HepG2 (cell line): ENCODE data around the gene GJC1. TPM values are rescaled to one million over a fixed set of nuclear protein-coding genes. Genes with fewer than 3 reads are reported as not detected.

Source experiments
- ASH2L ChIP-seq: fragments of 300-600, 200-600 bp; sonication (generic); IDR thresholded peaks from 2 replicates; pipeline ENCODE4 v1.7.0; 2017; ENCODE audit warnings: low read depth, mild to moderate bottlenecking, moderate library complexity, mixed read lengths, low read length; ENCODE audit not compliant: insufficient read length
- CCDC6 ChIP-seq: sonication (generic); formaldehyde crosslinking; IDR thresholded peaks from 2 replicates; pipeline ENCODE4 v1.8.1; 2022; ENCODE audit warnings: mild to moderate bottlenecking, missing genetic modification reagents, moderate library complexity
- DNMT3B ChIP-seq: conservative IDR thresholded peaks from 2 replicates; pipeline ENCODE4 v1.6.1; 2016; ENCODE audit warnings: missing biosample characterization, control low read depth
- DZIP1 ChIP-seq: sonication (generic); formaldehyde crosslinking; IDR thresholded peaks from 2 replicates; pipeline ENCODE4 v1.5.0; 2020; ENCODE audit warnings: mild to moderate bottlenecking, missing genetic modification reagents
- EED ChIP-seq: sonication (generic); formaldehyde crosslinking; IDR thresholded peaks from 2 replicates; pipeline ENCODE4 v1.5.0; 2020; ENCODE audit warnings: mild to moderate bottlenecking, missing genetic modification reagents
- ELF3 ChIP-seq: IDR thresholded peaks from 2 replicates; pipeline ENCODE4 v1.6.1; 2016; ENCODE audit warnings: missing genetic modification reagents, missing compliant biosample characterization
- EZH2 ChIP-seq: conservative IDR thresholded peaks from 2 replicates; pipeline ENCODE4 v1.6.1; 2012; ENCODE audit warnings: mild to moderate bottlenecking, low read depth, low read length, moderate library complexity
- GPN1 ChIP-seq: sonication (generic); formaldehyde crosslinking; IDR thresholded peaks from 2 replicates; pipeline ENCODE4 v1.5.1; 2020; ENCODE audit warnings: missing genetic modification reagents, borderline replicate concordance
- HBP1 ChIP-seq: IDR thresholded peaks from 2 replicates; pipeline ENCODE4 v1.6.1; 2016; ENCODE audit warnings: low read depth, control low read depth
- HNRNPK ChIP-seq: fragments of 200-400 bp; formaldehyde crosslinking; IDR thresholded peaks from 2 replicates; pipeline ENCODE4 v1.6.1; 2018; ENCODE audit warnings: low read length, low read depth, moderate library complexity, mild to moderate bottlenecking; ENCODE audit not compliant: poor library complexity, severe bottlenecking
- MATR3 ChIP-seq: sonication (generic); formaldehyde crosslinking; IDR thresholded peaks from 2 replicates; pipeline ENCODE4 v1.4.0; 2020; ENCODE audit warnings: missing genetic modification reagents
- PRMT3 ChIP-seq: sonication (generic); formaldehyde crosslinking; IDR thresholded peaks from 2 replicates; pipeline ENCODE4 v1.8.1; 2022; ENCODE audit warnings: low read depth, mild to moderate bottlenecking, moderate library complexity, missing genetic modification reagents, borderline replicate concordance
- RARG ChIP-seq: sonication (generic); formaldehyde crosslinking; IDR thresholded peaks from 2 replicates; pipeline ENCODE4 v1.4.0; 2020; ENCODE audit warnings: low read depth, mild to moderate bottlenecking, missing genetic modification reagents
- RFXAP ChIP-seq: sonication (generic); formaldehyde crosslinking; IDR thresholded peaks from 2 replicates; pipeline ENCODE4 v1.4.0; 2020; ENCODE audit warnings: missing genetic modification reagents, borderline replicate concordance
- RXRB ChIP-seq: IDR thresholded peaks from 2 replicates; pipeline ENCODE4 v1.6.1; 2016; ENCODE audit warnings: borderline replicate concordance, missing genetic modification reagents, missing compliant biosample characterization
- SETDB1 ChIP-seq: sonication (generic); formaldehyde crosslinking; IDR thresholded peaks from 2 replicates; pipeline ENCODE4 v1.5.1; 2020; ENCODE audit warnings: missing genetic modification reagents, mild to moderate bottlenecking, borderline replicate concordance
- ZBTB1 ChIP-seq: sonication (generic); formaldehyde crosslinking; IDR thresholded peaks from 2 replicates; pipeline ENCODE4 v1.4.0; 2020; ENCODE audit warnings: missing genetic modification reagents, borderline replicate concordance
- ZBTB3 ChIP-seq: sonication (generic); formaldehyde crosslinking; IDR thresholded peaks from 2 replicates; pipeline ENCODE4 v1.4.0; 2020; ENCODE audit warnings: low read depth, mild to moderate bottlenecking, moderate library complexity, missing genetic modification reagents, borderline replicate concordance
- ZNF101 ChIP-seq: sonication (generic); formaldehyde crosslinking; IDR thresholded peaks from 2 replicates; pipeline ENCODE4 v1.4.0; 2020; ENCODE audit warnings: mild to moderate bottlenecking, low read depth, missing genetic modification reagents, borderline replicate concordance
- ZNF569 ChIP-seq: sonication (generic); formaldehyde crosslinking; IDR thresholded peaks from 2 replicates; pipeline ENCODE4 v1.5.0; 2020; ENCODE audit warnings: mild to moderate bottlenecking, missing genetic modification reagents, moderate library complexity, borderline replicate concordance
- ZNF619 ChIP-seq: sonication (generic); formaldehyde crosslinking; IDR thresholded peaks from 2 replicates; pipeline ENCODE4 v1.4.0; 2020; ENCODE audit warnings: mild to moderate bottlenecking, missing genetic modification reagents
- ZNF720 ChIP-seq: sonication (generic); formaldehyde crosslinking; IDR thresholded peaks from 2 replicates; pipeline ENCODE4 v1.4.0; 2020; ENCODE audit warnings: missing genetic modification reagents
- ZNF761 ChIP-seq: sonication (generic); formaldehyde crosslinking; conservative IDR thresholded peaks from 2 replicates; pipeline ENCODE4 v1.4.0; 2020; ENCODE audit warnings: mild to moderate bottlenecking, missing genetic modification reagents
- ZNF768 ChIP-seq: sonication (generic); formaldehyde crosslinking; IDR thresholded peaks from 2 replicates; pipeline ENCODE4 v1.4.0; 2020; ENCODE audit warnings: missing genetic modification reagents
- ZSCAN30 ChIP-seq: sonication (generic); formaldehyde crosslinking; IDR thresholded peaks from 2 replicates; pipeline ENCODE4 v1.5.0; 2020; ENCODE audit warnings: mild to moderate bottlenecking, missing genetic modification reagents
- polyA plus RNA-seq, 8 experiments: library from polyadenylated mRNA; depleted of rRNA in 3 of 8; stranded (reverse) in 7 of 8; unstranded in 1 of 8; fragments of >200 nt; fragmentation: Illumina TruSeq in 4 of 8; extraction: Trizol in 4 of 8; gene quantifications; 2 replicates each; pipeline versions ENCODE4 v1.2.1 to v1.2.3, GENCODE V29; 2011 to 2016; ENCODE audit warnings: low read depth in 4 of 8, missing spikeins in 1 of 8, mixed read lengths in 1 of 8; ENCODE audit not compliant: insufficient read depth in 1 of 8
- total RNA-seq, 5 experiments: library from RNA; depleted of rRNA; stranded (reverse); fragments of >200 nt; fragmentation: Illumina TruSeq; extraction: Trizol; gene quantifications; 2 replicates each; pipeline ENCODE4 v1.2.3, GENCODE V29; 2016; ENCODE audit warnings: low read depth in 1 of 5
- TF ChIP-seq, protein P1 (sequence below): IDR thresholded peaks from 2 replicates; pipeline ENCODE4 v1.6.1; 2016; ENCODE audit warnings: control low read depth

The GJC1 gene
- total and polyA plus RNA-seq, 2 of the 13 experiments (the other 11 are each of a cell fraction or from before 2014, with no cell fraction given) = 1.7 TPM

- TF ChIP-seq EED (CRISPR knock-in tag) = no peak
- peak; percentile 37; the same call in 1 of the 2 replicates for TF ChIP-seq ELF3
- TF ChIP-seq ZNF761 (CRISPR knock-in tag) = no peak
- TF ChIP-seq ZNF720 (CRISPR knock-in tag) = no peak
- no peak for TF ChIP-seq DNMT3B (CRISPR knock-in tag)
- no peak for TF ChIP-seq SETDB1 (CRISPR knock-in tag)
- TF ChIP-seq HBP1 (CRISPR knock-in tag) = no peak
- peak; percentile 69; the same call in 1 of the 2 replicates for TF ChIP-seq RFXAP (CRISPR knock-in tag)
- TF ChIP-seq RXRB = no peak
- no peak for TF ChIP-seq DZIP1 (CRISPR knock-in tag)
- TF ChIP-seq ZNF619 (CRISPR knock-in tag) = peak; percentile 28; the same call in 1 of the 2 replicates
- no peak for TF ChIP-seq CCDC6 (CRISPR knock-in tag)
- no peak for TF ChIP-seq GPN1 (CRISPR knock-in tag)
- no peak for TF ChIP-seq PRMT3
- TF ChIP-seq RARG (CRISPR knock-in tag) = no peak
- TF ChIP-seq ZBTB1 (CRISPR knock-in tag) = no peak
- TF ChIP-seq MATR3 = no peak
- no peak for TF ChIP-seq ZNF101 (CRISPR knock-in tag)
- TF ChIP-seq ZBTB3 (CRISPR knock-in tag) = no peak
- no peak for TF ChIP-seq EZH2
- TF ChIP-seq ZNF569 (CRISPR knock-in tag) = no peak
- TF ChIP-seq HNRNPK = peak; percentile 9
- TF ChIP-seq ZSCAN30 (CRISPR knock-in tag) = no peak
- TF ChIP-seq, protein P1, sequence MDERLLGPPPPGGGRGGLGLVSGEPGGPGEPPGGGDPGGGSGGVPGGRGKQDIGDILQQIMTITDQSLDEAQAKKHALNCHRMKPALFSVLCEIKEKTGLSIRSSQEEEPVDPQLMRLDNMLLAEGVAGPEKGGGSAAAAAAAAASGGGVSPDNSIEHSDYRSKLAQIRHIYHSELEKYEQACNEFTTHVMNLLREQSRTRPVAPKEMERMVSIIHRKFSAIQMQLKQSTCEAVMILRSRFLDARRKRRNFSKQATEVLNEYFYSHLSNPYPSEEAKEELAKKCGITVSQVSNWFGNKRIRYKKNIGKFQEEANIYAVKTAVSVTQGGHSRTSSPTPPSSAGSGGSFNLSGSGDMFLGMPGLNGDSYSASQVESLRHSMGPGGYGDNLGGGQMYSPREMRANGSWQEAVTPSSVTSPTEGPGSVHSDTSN (CRISPR knock-in tag) = no peak
- no peak for TF ChIP-seq ZNF768 (CRISPR knock-in tag)
- TF ChIP-seq ASH2L = peak; percentile 66
Observed at GRCh38 chr17:44779211-44780025, 50.7 kb downstream of the GJC1 start (continued).
